ENCODE data around the gene FLRT2.

Gene FLRT2

GRCh38 chr14:85529803-85530574 is at the start of gene FLRT2:
TSS of gene FLRT2 (plus strand) at chr14:85530144. CDS start at chr14:85621515, 91,371 bp downstream.
- H3K4me3 ChIP-seq (ENCODE audit: control insufficient read depth, low read depth, low read length): peak within 1 kb of the TSS; percentile 84
- peak; percentile 71 for DNase-seq (ENCODE audit: low read depth)
- no peak for TF ChIP-seq CTCF (conservative IDR thresholded peaks at IDR 0.05; ENCODE audit: control insufficient read depth, insufficient read depth, low read depth, low read length)

- DNase-seq (ENCODE audit: low read depth): no peak
- no peak for TF ChIP-seq CTCF (conservative IDR thresholded peaks at IDR 0.05; ENCODE audit: control insufficient read depth, insufficient read depth, low read depth, low read length)
- H3K4me3 ChIP-seq (ENCODE audit: control insufficient read depth, low read depth, low read length): no peak overlapping the region
These were observed 48.5 kb upstream of the FLRT2 start for GRCh38 chr14:85481471-85481870.

GRCh38 chr14:85482552-85482951 is 47.4 kb upstream of the FLRT2 start:
- no peak overlapping the region for H3K4me3 ChIP-seq (ENCODE audit: control insufficient read depth, low read depth, low read length)
- no peak for TF ChIP-seq CTCF (conservative IDR thresholded peaks at IDR 0.05; ENCODE audit: control insufficient read depth, insufficient read depth, low read depth, low read length)
- no peak for DNase-seq (ENCODE audit: low read depth)

DNA sequence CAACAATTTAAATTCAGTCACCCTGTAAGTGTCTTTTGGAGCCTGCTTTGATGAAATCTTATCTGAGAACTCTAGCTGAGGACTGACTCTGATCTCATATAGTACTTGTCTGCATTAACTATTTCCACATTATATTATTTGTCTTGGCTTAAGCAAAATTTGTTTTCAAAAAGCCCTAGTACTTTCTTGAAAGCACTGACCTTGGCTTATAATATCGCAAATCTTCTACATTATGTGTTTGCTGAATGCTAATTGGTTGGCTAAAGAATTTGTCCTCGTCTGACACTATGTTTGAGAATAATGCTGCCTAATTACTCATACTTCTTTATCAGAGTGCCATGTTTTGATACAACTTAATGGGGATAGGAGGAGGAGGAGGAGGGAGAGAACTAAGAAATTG is 46.9 kb upstream of the FLRT2 start:
- no peak for TF ChIP-seq CTCF (conservative IDR thresholded peaks at IDR 0.05; ENCODE audit: control insufficient read depth, insufficient read depth, low read depth, low read length)
- no peak overlapping the region for H3K4me3 ChIP-seq (ENCODE audit: control insufficient read depth, low read depth, low read length)
- peak; percentile 22 for DNase-seq (ENCODE audit: low read depth)

- no peak overlapping the region for H3K4me3 ChIP-seq (ENCODE audit: control insufficient read depth, low read depth, low read length)
- DNase-seq (ENCODE audit: low read depth): no peak
- no peak for TF ChIP-seq CTCF (conservative IDR thresholded peaks at IDR 0.05; ENCODE audit: control insufficient read depth, insufficient read depth, low read depth, low read length)
These were observed 46.3 kb upstream of the FLRT2 start for GRCh38 chr14:85483652-85484051.

DNA sequence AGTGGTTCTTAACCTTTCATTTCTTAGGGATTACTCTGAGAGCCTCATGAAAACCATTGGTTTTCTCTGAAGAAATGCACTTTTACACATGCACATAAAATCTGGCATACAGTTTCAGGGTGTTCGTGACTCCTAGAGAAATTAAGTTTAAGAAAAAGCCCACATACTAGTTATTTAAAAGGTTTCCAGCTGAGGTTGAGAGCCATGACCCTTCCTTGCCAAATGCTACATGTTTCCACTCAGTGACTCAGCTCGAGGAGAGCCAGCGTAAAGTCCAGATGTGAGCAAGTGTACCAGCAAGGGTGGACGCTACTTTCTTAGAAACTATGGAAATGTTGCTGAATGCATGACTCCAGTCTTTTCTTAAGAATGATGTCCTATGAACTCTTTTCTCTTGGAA is 42.7 kb upstream of the FLRT2 start:
- no peak for TF ChIP-seq CTCF (conservative IDR thresholded peaks at IDR 0.05; ENCODE audit: control insufficient read depth, insufficient read depth, low read depth, low read length)
- H3K4me3 ChIP-seq (ENCODE audit: control insufficient read depth, low read depth, low read length): no peak overlapping the region
- peak; percentile 91 for DNase-seq (ENCODE audit: low read depth)
